HUES48 (cell line): ENCODE data around the gene NDUFV1.
"Not testable (repeated sequence)": the region's sequence is repeated elsewhere in the genome, so short reads cannot be mapped to it uniquely, and the experiment has no call there.

Experiments
- H3K27ac ChIP-seq: one replicate; pipeline ENCODE4 v1.7.0; 2013; ENCODE audit warnings: low read depth, low read length, inconsistent platforms
- H3K27me3 ChIP-seq: 2 replicates; pipeline ENCODE4 v1.6.1; 2013; ENCODE audit warnings: mild to moderate bottlenecking, low read length; ENCODE audit not compliant: control insufficient read depth, insufficient read depth
- H3K36me3 ChIP-seq: 2 replicates; pipeline ENCODE4 v1.6.1; 2013; ENCODE audit warnings: low read length; ENCODE audit not compliant: control insufficient read depth, insufficient read depth
- H3K4me1 ChIP-seq: 2 replicates; pipeline ENCODE4 v1.6.1; 2013; ENCODE audit warnings: mild to moderate bottlenecking, low read length; ENCODE audit not compliant: control insufficient read depth, insufficient read depth
- H3K4me3 ChIP-seq: 2 replicates; pipeline ENCODE4 v1.5.1; 2013; ENCODE audit warnings: mild to moderate bottlenecking, low read depth, low read length
- H3K9ac ChIP-seq: 2 replicates; pipeline ENCODE4 v1.6.1; 2013; ENCODE audit warnings: mild to moderate bottlenecking, low read depth, low read length, moderate library complexity
- H3K9me3 ChIP-seq: 2 replicates; pipeline ENCODE4 v1.6.1; 2013; ENCODE audit warnings: low read length; ENCODE audit not compliant: control insufficient read depth, insufficient read depth

The NDUFV1 gene

DNA sequence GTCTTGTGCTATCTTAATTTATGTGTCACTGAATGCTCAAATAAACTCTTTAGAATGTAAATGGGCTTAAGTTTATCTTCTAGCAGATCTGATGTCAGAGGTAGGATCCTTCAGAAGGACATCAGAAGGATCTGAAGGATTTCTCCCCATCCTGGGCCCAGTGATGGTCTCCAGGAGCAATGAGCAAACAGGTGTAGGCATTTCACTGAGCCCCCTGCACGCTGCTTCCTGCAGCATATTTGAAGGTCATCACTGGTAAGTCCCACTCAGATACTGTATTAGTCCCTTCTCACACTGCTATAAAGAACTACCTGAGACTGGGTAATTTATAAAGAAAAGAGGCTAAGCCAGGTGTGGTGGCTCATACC lies 18.6 kb upstream of the NDUFV1 start:
- Histone ChIP-seq H3K27me3 (no peaks in the 10 kb centered on the region), H3K4me3 (no peak overlapping the region), H3K9ac (no peak overlapping the region), H3K36me3 (peaks cover 44% of the 10 kb centered on the region), H3K27ac (no peak overlapping the region), H3K4me1 (peaks cover 11% of the 10 kb centered on the region), H3K9me3 (no peaks in the 10 kb centered on the region)

DNA sequence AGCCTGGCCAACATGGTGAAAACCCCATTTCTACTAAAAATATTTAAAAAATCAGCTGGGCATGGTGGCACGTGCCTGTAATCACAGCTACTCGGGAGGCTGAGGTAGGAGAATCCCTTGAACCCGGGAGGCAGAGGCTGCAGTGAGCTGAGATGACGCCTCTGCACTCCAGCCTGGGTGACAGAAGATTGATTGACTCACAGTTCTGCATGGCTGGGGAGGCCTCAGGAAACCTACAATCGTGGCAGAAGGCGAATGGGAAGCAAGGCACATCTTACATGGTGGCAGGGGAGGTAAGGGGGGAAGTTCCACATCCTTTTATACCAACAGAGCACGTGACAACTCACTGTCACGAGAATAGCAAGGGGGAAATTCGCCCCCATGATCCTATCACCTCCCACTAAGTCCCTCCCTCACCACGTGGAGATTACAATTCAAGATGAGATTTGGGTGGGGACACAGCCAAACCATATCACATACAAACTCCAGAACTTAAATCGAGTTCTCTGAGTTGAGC lies 17.8 kb upstream of the NDUFV1 start:
- not testable (repeated sequence) for H3K4me3 ChIP-seq, H3K27ac ChIP-seq, H3K27me3 ChIP-seq, H3K9ac ChIP-seq, H3K9me3 ChIP-seq
- peaks cover 44% of the 10 kb centered on the region for H3K36me3 ChIP-seq
- H3K4me1 ChIP-seq = peaks cover 11% of the 10 kb centered on the region

DNA sequence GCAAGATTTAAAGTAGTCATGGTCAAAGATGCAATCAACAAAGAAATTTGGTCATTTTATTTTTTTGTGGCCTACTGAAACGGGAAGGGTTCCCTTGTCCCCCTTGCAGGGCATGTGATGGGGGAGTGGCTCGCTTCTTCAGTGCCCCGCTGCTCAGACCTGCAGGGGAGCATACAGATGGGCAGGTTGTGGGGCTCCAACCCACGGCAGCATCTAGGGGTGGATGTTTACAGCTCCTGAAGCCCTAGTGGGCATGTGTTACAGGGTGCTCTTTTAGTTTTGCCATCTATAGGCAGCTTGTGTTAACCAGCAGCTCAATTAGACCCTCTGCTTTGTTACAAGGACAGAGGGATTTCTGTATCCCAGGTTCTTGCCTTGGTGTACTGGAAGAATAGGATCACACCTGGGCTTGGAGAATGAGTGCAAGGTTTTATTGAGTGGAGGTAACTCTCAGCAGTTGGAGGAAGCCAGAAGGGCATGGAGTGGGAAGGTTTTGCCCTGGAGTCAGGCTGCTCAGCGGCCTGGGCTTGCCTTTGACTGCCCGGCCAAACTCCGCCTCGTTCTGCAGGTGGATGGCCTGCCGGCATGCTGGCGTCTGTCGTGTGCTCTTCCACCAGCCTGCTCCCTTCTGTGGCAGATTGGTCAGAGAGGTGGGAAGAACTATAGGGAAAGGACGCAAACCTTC lies 13.7 kb upstream of the NDUFV1 start:
- no peaks in the 10 kb centered on the region for H3K27me3 ChIP-seq
- no peak overlapping the region for H3K4me3 ChIP-seq
- H3K9ac ChIP-seq = no peak overlapping the region
- H3K4me1 ChIP-seq = no peaks in the 10 kb centered on the region
- H3K9me3 ChIP-seq = 0 out of 2 replicates have a peak, but pooled peaks cover 4% of the 10 kb centered on the region
- H3K27ac ChIP-seq = no peak overlapping the region
- peaks cover 8% of the 10 kb centered on the region; the same call in 1 of the 2 replicates for H3K36me3 ChIP-seq

DNA sequence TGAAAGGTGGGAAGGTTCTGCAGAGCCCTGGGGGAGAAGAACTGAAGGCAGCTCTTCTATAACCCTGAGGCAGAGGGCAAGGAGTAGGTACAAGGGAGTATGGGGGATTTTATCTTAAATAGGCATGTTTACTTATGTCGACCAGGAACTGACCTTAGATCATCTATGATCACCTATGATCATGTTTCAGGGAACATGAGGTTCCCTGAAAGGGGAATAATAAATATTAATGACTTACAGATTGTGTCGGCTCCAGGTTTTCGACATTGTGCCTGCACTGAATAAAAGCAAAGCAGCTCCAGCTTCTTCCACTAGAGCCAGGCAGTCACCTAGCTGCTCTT lies 13.2 kb upstream of the NDUFV1 start:
- Histone ChIP-seq H3K4me1 (no peaks in the 10 kb centered on the region), H3K9ac (no peak overlapping the region), H3K27ac (no peak overlapping the region), H3K36me3 (peaks cover 5% of the 10 kb centered on the region; the same call in 1 of the 2 replicates), H3K27me3 (no peaks in the 10 kb centered on the region), H3K4me3 (no peak overlapping the region), H3K9me3 (0 out of 2 replicates have a peak, but pooled peaks cover 4% of the 10 kb centered on the region)

DNA sequence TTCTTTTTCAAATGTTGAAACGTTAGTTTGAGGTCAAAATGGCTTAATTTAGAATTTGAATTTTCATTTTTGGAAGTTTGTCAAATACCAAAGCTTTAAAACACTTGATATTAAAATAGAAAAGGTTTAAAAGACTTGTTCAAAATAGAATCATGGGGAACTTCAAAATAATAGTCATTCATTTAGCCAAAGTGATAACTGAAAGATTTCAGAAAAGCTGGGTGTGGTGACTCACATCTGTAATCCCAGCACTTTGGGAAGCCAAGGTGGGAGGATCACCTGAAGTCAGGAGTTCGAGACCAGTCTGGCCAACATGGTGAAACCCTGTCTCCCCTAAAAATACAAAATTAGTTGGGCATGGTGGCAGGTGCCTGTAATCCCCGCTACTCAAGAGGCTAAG lies 12.3 kb upstream of the NDUFV1 start:
- H3K27me3 ChIP-seq = no peaks in the 10 kb centered on the region
- no peaks in the 10 kb centered on the region for H3K36me3 ChIP-seq
- 0 out of 2 replicates have a peak, but pooled peaks cover 4% of the 10 kb centered on the region for H3K9me3 ChIP-seq
- no peak overlapping the region for H3K27ac ChIP-seq
- no peak overlapping the region for H3K9ac ChIP-seq
- H3K4me3 ChIP-seq = no peak overlapping the region
- H3K4me1 ChIP-seq = no peaks in the 10 kb centered on the region

DNA sequence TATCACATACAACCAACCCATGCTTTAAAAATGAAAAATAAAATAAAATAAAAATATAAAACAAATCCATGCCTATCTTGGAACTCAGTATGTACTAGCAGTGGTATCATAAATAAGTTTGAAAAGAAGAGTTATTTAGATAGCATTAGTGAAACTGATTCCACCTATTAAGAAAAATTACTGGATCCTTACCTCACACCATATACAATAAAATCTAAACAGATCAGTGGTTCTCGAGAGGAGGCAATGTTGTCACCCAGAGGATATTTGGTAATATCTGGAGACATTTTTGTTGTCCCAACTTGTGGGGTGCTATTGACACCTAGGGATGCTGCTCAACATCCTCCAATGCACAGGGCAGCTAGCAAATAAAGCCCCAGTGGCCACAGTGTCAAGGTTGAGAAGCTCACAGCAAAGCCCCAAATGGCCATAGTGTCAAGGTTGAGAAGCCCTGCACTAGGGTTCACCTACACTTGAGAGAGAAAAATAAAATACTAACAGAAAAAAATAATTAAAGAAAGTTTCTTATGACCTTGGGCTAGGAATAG lies 9.9 kb upstream of the NDUFV1 start:
- Histone ChIP-seq H3K27me3 (no peaks in the 10 kb centered on the region), H3K36me3 (no peaks in the 10 kb centered on the region), H3K27ac (no peak overlapping the region), H3K9ac (no peak overlapping the region), H3K9me3 (0 out of 2 replicates have a peak, but pooled peaks cover 4% of the 10 kb centered on the region), H3K4me3 (no peak overlapping the region), H3K4me1 (no peaks in the 10 kb centered on the region)

DNA sequence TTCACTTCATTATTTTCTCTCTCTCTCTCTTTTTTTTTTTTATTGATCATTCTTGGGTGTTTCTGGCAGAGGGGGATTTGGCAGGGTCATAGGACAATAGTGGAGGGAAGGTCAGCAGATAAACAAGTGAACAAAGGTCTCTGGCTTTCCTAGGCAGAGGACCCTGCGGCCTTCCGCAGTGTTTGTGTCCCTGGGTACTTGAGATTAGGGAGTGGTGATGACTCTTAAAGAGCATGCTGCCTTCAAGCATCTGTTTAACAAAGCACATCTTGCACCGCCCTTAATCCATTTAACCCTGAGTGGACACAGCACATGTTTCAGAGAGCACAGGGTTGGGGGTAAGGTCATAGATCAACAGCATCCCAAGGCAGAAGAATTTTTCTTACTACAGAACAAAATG lies 9.3 kb upstream of the NDUFV1 start:
- H3K4me1 ChIP-seq, H3K9ac ChIP-seq, H3K27ac ChIP-seq, H3K27me3 ChIP-seq, H3K4me3 ChIP-seq, H3K36me3 ChIP-seq, H3K9me3 ChIP-seq: not testable (repeated sequence)

DNA sequence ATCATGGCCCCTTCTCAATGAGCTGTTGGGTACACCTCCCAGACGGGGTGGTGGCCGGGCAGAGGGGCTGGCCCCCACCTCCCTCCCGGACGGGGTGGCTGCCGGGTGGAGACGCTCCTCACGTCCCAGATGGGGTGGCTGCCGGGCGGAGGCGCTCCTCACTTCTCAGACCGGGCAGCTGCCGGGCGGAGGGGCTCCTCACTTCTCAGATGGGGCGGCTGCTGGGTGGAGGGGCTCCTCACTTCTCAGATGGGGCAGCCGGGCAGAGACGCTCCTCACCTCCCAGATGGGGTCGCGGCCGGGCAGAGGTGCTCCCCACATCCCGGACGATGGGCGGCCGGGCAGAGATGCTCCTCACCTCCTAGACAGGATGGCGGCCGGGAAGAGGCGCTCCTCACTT lies 8.8 kb upstream of the NDUFV1 start:
- not testable (repeated sequence) for H3K9ac ChIP-seq, H3K27me3 ChIP-seq, H3K36me3 ChIP-seq, H3K4me1 ChIP-seq, H3K4me3 ChIP-seq, H3K9me3 ChIP-seq, H3K27ac ChIP-seq

DNA sequence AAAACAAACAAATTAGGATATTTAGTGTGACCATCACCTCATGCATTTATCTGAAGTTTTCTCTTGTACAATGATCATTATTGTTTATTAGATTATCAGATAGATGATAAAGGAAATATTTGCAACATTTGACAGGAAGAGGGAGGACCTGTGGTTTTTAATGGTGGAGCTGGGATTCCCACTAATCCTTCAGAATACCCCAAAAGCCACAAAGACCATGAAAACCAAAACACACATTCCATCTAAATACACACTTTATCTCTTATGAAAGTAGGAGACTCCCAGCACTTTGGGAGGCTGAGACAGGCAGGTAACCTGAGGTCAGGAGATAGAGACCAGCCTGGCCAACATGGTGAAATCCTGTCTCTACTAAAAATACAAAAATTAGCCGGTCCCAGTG lies 7.6 kb upstream of the NDUFV1 start:
- Histone ChIP-seq H3K9ac (no peak overlapping the region), H3K27me3 (no peaks in the 10 kb centered on the region), H3K4me3 (no peak overlapping the region), H3K27ac (no peak overlapping the region), H3K36me3 (no peaks in the 10 kb centered on the region), H3K9me3 (0 out of 2 replicates have a peak, but pooled peaks cover 4% of the 10 kb centered on the region), H3K4me1 (peaks cover 7% of the 10 kb centered on the region)

DNA sequence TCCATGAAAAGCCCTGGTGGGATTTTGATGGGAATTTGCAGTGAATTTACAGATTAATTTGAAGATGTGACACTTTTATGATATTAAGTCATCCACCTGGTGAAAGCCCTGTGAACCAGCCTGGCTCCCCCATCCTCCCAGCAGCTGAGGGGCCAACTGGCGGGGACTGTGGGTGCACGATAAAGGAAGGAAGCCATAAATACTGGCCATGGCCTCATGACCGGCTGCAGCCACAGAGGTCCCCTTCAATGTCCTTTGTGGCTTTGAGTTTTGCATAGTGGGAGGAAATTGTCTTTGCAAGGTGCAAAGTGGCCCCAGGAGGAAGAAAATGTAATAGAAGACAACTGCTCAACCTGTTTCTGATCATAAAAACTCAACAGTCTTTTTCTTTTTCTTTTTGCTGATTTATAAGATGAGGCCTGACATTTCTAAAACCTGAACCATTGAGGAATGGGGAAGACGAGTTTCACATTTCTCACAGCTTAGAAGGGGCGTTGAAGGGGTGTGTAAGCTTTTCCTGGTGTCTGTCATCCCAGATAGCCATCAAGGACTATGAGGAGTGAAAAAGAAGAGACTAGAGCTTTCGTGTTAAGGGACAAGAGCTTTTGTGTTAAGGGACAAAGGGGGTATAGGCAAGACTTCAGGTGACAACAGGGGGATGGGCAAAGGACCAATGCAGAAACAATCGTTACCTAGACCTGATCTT lies 6.3 kb upstream of the NDUFV1 start:
- H3K9me3 ChIP-seq = 0 out of 2 replicates have a peak, but pooled peaks cover 4% of the 10 kb centered on the region
- H3K4me1 ChIP-seq = peaks cover 20% of the 10 kb centered on the region
- no peaks in the 10 kb centered on the region for H3K27me3 ChIP-seq
- no peak overlapping the region for H3K9ac ChIP-seq
- H3K36me3 ChIP-seq = no peaks in the 10 kb centered on the region
- H3K4me3 ChIP-seq = no peak overlapping the region
- H3K27ac ChIP-seq = no peak overlapping the region

DNA sequence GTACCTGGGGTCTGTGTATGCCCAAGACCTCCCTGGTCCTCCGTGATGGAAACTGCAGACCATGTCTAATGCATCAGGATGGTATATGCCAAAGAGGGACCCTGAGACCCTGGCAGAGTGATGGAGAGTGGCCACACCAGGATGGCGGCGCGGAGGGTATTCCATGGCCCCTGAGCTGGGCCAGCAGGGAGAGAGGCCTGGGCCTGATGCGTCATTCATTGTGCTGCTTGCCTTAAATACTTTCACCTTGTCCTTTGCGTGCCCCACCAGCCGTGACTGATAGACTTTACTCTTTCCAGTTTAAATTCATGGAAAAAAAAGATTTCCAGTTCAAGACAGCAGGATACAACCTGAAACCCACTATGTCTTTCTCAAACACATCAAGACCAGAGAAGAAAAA lies 5.6 kb upstream of the NDUFV1 start:
- Histone ChIP-seq H3K27ac (no peak overlapping the region), H3K27me3 (no peaks in the 10 kb centered on the region), H3K9me3 (0 out of 2 replicates have a peak, but pooled peaks cover 4% of the 10 kb centered on the region), H3K4me1 (peaks cover 25% of the 10 kb centered on the region), H3K36me3 (no peaks in the 10 kb centered on the region), H3K9ac (no peak overlapping the region), H3K4me3 (no peak overlapping the region)
